Measurements from ENCODE around the gene GNG2.

- TF ChIP-seq SUZ12 (IDR thresholded peaks at IDR 0.05; ENCODE audit: extremely low read depth, insufficient read depth, insufficient read length) (no peak), ZNF274 (IDR thresholded peaks at IDR 0.05; ENCODE audit: low read depth, low read length) (no peak)
Measured at GRCh38 chr14:51870606-51871005, 10.2 kb downstream of the GNG2 start.
